Thoracic aorta (tissue), 2 donors: ENCODE measurements around the gene TMEM54. TPM values are rescaled to one million over a fixed set of nuclear protein-coding genes. Genes with fewer than 3 reads are reported as not detected.

Experiments used
- ATAC-seq: fragments of 150-250 bp; one replicate; pipeline ENCODE4 v1.8.0; 2017; ENCODE audit warnings: low read depth; ENCODE audit not compliant: insufficient number of reproducible peaks, low FRiP score
- DNase-seq: peaks from one replicate; pipeline ENCODE4 v3.0.0-alpha.2; 2020; ENCODE audit warnings: low spot score
- H3K27ac ChIP-seq, 2 donors: fragments of 200-600 bp; sonication (generic); 1 replicate in 1 of 2; 2 replicates in 1 of 2; pipeline ENCODE4 v1.5.1; 2016; ENCODE audit warnings: mild to moderate bottlenecking in 2 of 2, moderate library complexity in 2 of 2
- H3K27me3 ChIP-seq: fragments of 200-600 bp; sonication (generic); replicated peaks from 2 replicates; pipeline ENCODE4 v1.6.0; 2016; ENCODE audit warnings: mild to moderate bottlenecking; ENCODE audit not compliant: insufficient read depth
- H3K36me3 ChIP-seq: fragments of 200-600 bp; sonication (generic); one replicate; pipeline ENCODE4 v1.5.1; 2016
- H3K4me1 ChIP-seq, 2 donors: fragments of 200-600 bp; sonication (generic); 1 replicate in 1 of 2; 2 replicates in 1 of 2; pipeline versions ENCODE4 v1.5.1 to v1.6.0; 2016; ENCODE audit warnings: low read depth in 2 of 2, mild to moderate bottlenecking in 1 of 2; ENCODE audit not compliant: control insufficient read depth in 1 of 2
- H3K4me3 ChIP-seq: fragments of 200-600 bp; sonication (generic); 2 replicates; pipeline ENCODE4 v1.5.1; 2016; ENCODE audit warnings: mild to moderate bottlenecking
- H3K9me3 ChIP-seq: fragments of 200-600 bp; sonication (generic); 2 replicates; pipeline ENCODE4 v1.5.1; 2016
- CTCF ChIP-seq: fragments of 200-600 bp; sonication (generic); IDR thresholded peaks from one replicate; pipeline ENCODE4 v1.5.1; 2019; ENCODE audit warnings: antibody characterized with exemption
- total RNA-seq, 2 donors: library from RNA; depleted of rRNA; stranded (reverse); fragments of >200 nt; gene quantifications; one replicate each; pipeline versions ENCODE4 v1.1.0 to v1.2.3, GENCODE V29; 2016

The TMEM54 gene
- total RNA-seq, 2 donors from 2014 or later = 28.1 to 56.6 TPM

DNA sequence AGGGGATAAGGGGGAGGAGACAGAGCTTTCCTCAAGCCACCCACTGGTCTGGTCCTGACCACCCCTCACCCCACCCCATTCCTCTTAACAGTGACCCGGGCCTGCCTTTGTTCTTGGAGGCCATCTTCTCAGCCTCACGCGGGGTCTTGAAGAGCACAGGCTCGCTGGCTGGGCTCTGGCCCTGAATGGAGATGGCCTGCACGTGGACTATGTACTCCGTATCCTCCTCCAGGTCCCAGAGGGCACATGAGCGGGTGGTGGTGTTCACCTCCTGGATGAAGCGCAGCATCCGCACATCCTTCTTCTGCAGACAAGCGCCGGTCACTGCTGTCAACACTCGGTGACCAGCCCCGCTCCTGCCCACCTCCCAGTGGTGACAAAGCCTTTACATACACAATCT lies 33.1 kb downstream of the TMEM54 start:
- no peak for ATAC-seq
- Histone ChIP-seq H3K36me3 (no peaks in the 10 kb centered on the region), H3K27ac (peak overlapping the region in 1 of 2 donors; percentile 53), H3K4me1 (peaks cover 30 to 76% of the 10 kb centered on the region in 2 donors), H3K27me3 (no peaks in the 10 kb centered on the region), H3K4me3 (no peak overlapping the region), H3K9me3 (no peaks in the 10 kb centered on the region)
- DNase-seq = no peak
- no peak for TF ChIP-seq CTCF

DNA sequence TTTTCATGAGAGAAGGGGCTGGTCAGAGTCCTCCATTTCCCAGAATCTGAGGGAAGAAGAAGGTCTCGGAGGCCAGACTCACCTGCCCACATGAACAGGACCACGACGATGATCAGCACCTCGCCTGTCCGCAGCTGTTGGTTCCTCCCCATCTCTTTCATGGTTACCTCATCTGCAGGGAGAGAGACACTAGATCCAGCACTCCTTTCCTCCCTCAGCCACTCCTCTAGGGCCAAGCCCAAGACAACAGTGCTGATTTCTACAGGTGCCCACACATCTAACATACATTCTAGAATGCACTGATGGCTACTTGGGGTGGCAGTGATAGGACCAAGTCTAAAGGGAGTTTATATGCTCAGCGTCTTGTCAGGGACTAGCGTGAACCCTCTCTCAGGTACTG lies 33.5 kb downstream of the TMEM54 start:
- Histone ChIP-seq H3K27me3 (no peaks in the 10 kb centered on the region), H3K36me3 (no peaks in the 10 kb centered on the region), H3K4me1 (peaks cover 30 to 80% of the 10 kb centered on the region in 2 donors), H3K9me3 (no peaks in the 10 kb centered on the region), H3K4me3 (no peak overlapping the region), H3K27ac (peak overlapping the region in 1 of 2 donors; percentile 59)
- DNase-seq (no peak), ATAC-seq (no peak)
- no peak for TF ChIP-seq CTCF

- H3K36me3 ChIP-seq = no peaks in the 10 kb centered on the region
- no peak overlapping the region for H3K4me3 ChIP-seq
- no peak for TF ChIP-seq CTCF
- no peaks in the 10 kb centered on the region for H3K9me3 ChIP-seq
- no peak for DNase-seq
- no peaks in the 10 kb centered on the region for H3K27me3 ChIP-seq
- H3K4me1 ChIP-seq = peaks cover 32 to 85% of the 10 kb centered on the region in 2 donors
- ATAC-seq = no peak
- peak overlapping the region; percentile 59 to 72 for H3K27ac ChIP-seq
Measured at GRCh38 chr1:32867151-32867550, 34.0 kb downstream of the TMEM54 start.

- DNase-seq (no peak), ATAC-seq (no peak)
- TF ChIP-seq CTCF = peak; percentile 13
- peak overlapping the region; percentile 72 to 89 for H3K27ac ChIP-seq
- peak overlapping the region; percentile 27 for H3K4me3 ChIP-seq
- H3K4me1 ChIP-seq = peaks cover 43 to 86% of the 10 kb centered on the region in 2 donors
- no peaks in the 10 kb centered on the region for H3K9me3 ChIP-seq
- H3K27me3 ChIP-seq = no peaks in the 10 kb centered on the region
- H3K36me3 ChIP-seq = no peaks in the 10 kb centered on the region
Measured at GRCh38 chr1:32865639-32866405, 35.4 kb downstream of the TMEM54 start.

DNA sequence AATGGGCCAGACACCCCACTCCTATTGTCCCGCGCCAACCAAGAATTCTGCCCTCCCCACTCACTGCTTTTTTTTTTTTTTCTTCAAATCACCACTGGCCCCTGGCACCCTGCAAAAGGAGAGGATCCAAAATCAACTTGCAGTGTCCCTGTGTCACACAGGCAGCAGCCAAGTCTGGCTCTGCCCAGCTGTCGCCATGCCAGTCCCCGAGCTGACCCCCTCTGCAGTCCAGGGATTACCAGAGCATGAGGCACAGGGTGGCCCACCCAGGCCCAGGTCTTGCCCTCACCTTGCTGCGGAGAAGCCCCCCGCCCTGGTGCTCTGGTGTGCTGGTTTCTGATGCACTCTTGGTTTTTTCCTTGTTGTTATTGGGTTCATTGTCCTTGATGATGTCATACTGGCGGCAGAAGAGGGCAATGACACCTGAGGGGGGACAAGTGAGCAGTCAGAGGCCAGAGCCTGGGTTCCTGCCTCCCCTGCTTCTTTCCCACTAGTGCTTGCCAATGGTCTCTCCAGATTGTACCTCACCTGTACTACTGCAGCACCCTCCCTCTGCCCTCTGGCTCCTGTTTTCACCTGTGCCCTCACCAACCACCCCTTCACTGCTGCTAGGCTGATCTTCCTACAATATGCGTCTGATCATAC lies 36.7 kb downstream of the TMEM54 start:
- no peak for TF ChIP-seq CTCF
- peak overlapping the region; percentile 72 to 89 for H3K27ac ChIP-seq
- ATAC-seq (no peak), DNase-seq (no peak)
- H3K4me3 ChIP-seq = no peak overlapping the region
- H3K36me3 ChIP-seq = no peaks in the 10 kb centered on the region
- no peaks in the 10 kb centered on the region for H3K27me3 ChIP-seq
- no peaks in the 10 kb centered on the region for H3K9me3 ChIP-seq
- peaks cover 41 to 87% of the 10 kb centered on the region in 2 donors for H3K4me1 ChIP-seq
